ENCODE results near the gene CDH8.
"Not testable (repeated sequence)": the region's sequence is repeated elsewhere in the genome, so short reads cannot be mapped to it uniquely, and the experiment has no call there.

The CDH8 gene

DNA sequence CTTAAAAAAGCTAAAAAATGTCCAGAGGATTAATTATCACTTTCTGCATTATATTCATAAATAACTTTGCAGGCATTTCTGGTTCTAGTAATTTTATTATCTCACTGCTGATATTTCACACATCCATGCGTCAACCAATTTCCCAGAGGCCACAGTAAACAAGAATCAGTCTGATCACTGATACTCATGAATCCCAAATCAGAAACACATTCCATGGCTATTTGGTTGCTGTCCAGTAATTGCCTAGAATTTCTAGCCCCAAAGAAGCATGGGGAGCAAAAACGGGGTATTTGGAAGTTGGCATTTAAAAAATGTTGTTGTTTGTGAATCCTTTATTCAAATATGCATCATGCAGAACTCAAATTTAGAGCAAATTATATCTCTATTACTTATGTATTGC, 244.8 kb downstream of the CDH8 start:
- DNase-seq (ENCODE audit: low read depth) = no peak

GRCh38 chr16:61781855-61782254, 254.4 kb downstream of the CDH8 start:
- not testable (repeated sequence) for DNase-seq (ENCODE audit: low read depth)

GRCh38 chr16:61780161-61780560, 256.1 kb downstream of the CDH8 start:
- no peak for DNase-seq (ENCODE audit: low read depth)

GRCh38 chr16:61770301-61770700, 265.9 kb downstream of the CDH8 start:
- no peak for DNase-seq (ENCODE audit: low read depth)

DNA sequence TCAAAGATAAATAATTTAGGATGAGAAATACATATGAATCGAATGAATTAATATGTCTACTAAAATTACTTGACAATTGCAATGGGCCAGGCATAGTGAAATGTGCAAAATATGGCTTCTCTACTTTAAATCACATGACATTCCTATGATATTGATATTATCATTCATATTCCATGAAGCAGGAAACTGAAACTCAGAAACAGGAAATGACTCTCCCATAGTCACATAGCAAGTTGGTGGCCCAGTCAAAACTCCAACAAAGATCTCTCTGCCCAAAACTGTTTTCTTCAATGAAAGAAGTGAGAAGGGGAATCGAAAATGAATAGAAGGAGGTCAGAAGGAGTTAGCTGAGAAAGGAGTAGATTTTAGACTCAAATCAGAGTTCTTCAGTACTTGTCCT, 272.2 kb downstream of the CDH8 start:
- no peak for DNase-seq (ENCODE audit: low read depth)

- no peak for DNase-seq (ENCODE audit: low read depth)
Measured at GRCh38 chr16:61763013-61763412, 273.2 kb downstream of the CDH8 start.

DNA sequence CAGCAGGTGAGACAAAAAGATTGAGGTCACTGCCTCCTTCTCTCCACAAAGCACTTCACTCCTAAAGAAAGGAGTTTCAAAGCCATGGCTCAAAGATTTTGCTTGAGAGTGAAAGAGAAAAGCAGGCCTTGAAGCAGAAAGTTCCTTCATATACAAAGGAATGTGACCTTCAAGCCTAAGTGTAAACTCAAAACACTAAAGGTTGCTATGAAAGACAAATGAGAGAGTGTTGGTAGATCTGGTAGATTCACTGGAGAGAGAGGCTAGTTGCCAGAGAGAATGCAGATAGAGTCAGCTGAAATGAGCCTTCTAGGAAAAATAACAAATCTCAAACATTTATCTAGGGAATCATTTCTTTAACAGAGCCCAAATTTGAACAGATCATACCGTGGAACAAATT, 305.2 kb downstream of the CDH8 start:
- DNase-seq (ENCODE audit: low read depth) = no peak

GRCh38 chr16:61726701-61727100, 309.5 kb downstream of the CDH8 start:
- no peak for DNase-seq (ENCODE audit: low read depth)

GRCh38 chr16:61726125-61726524, 310.1 kb downstream of the CDH8 start:
- DNase-seq (ENCODE audit: low read depth) = no peak

- DNase-seq (ENCODE audit: low read depth) = no peak
Measured at GRCh38 chr16:61721544-61721943, 314.7 kb downstream of the CDH8 start.

GRCh38 chr16:61715393-61715792, 320.8 kb downstream of the CDH8 start:
- DNase-seq (ENCODE audit: low read depth) = no peak

GRCh38 chr16:61713787-61714186, 322.5 kb downstream of the CDH8 start:
- no peak for DNase-seq (ENCODE audit: low read depth)

GRCh38 chr16:61699640-61700039, 336.6 kb downstream of the CDH8 start:
- DNase-seq (ENCODE audit: low read depth) = not testable (repeated sequence)

DNA sequence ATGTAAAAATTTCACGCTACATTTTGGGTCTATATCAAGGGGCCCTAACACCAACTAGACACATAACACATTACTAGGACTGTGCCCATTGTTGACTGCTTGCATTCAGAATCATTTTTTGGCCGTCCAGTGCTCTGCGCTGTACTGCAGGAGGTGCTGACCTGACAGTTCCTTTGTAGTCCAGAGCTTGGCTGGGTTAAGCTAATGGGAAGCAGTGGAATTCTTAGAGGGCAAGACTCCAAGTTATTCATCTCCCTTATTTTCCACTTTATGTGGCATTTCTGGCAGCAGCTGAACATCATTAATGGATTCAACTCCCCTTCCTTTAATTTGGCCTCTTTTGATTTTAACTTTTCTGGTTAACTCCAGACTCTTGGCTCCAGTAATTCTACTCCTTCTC, 351.7 kb downstream of the CDH8 start:
- DNase-seq (ENCODE audit: low read depth) = no peak

DNA sequence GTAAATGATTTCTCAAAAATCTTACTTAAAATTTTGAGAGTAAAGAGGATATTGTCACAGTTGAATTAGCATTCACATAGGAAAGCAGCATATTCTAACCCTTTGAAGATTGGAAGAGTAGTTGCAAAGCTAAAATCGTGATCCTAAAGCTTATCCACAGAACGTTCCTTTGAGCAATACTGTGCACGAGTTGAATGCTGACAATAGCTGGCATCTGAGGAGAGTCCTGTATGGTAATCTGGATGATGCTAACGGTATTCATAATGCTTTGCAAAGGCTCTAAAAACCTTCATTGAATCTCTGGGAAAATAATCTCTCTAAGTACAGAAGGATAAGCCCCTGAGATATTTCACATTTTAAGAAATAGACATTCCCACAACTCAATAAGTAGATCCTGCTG, 354.6 kb downstream of the CDH8 start:
- no peak for DNase-seq (ENCODE audit: low read depth)

DNA sequence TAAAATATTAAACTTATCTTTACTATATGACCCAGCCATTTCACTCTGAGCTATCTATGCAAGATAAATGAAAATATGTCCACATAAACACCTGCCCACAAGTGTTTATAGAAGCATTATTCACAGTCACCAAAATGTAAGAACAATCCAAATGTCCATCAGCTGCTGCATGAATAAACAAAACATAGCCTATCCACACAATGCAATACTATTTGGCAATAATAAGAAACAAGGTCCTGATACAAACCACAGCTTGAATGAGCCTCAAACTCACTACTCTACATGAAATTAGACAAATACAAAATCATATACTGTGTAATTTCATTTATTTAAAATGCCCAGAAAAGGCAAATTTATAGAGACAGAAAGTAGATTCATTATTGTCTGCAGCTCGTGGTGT, 355.1 kb downstream of the CDH8 start:
- DNase-seq (ENCODE audit: low read depth) = no peak

DNA sequence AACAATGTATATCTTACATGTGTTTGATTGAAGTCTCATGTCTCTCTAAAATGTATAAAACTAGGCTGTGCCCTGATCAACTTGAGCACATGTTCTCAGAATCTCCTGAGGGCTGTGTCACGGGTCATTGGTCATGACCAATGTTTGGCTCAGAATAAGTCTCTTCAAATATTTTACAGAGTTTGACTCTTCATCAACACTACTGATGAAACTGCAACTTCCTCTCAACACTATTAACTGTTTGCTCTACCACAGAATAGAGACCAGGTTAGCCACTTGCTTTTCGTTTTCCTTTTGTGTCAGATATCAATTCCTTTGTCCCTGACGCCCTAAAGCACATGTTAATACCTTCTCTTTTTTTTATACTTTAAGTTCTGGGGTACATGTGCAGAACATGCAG, 358.1 kb downstream of the CDH8 start:
- no peak for DNase-seq (ENCODE audit: low read depth)

DNA sequence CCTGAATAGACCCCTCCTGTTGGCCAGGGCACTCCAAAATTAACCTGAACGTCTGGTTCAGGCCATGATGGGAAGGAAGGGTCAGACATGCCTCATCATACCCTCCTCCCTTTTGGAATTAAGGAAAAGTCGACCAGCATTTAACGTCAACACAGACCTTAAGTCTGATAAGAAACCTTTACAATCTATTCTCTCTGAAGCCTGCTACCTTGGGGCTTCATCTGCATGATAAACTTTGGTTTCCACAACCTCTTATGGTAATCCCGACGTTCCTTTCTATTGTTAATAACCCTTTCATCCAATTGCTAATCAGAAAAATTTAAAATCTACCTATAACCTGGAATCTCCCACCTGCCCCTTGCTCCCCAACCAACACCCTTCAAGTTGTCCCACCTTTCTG, 358.5 kb downstream of the CDH8 start:
- no peak for DNase-seq (ENCODE audit: low read depth)

DNA sequence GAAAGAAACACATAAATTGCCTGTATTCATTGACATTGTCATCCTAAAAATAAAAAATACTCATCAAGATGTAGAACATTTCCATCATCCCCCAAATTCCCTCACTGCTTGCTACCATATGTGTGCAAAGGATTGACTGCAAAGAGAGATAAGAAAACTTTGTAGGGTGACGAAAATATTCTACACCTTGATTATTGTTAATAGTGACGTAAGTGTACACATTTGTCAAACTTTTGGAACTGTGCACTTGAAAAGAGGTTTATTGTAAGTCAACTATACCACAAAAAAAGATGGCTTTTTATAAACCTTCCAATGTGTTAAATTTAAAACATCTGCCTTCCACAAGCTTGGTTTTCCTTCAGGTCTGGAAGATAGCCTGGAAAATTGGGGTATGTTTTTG, 359.5 kb downstream of the CDH8 start:
- no peak for DNase-seq (ENCODE audit: low read depth)

- DNase-seq (ENCODE audit: low read depth) = no peak
Measured at GRCh38 chr16:61671161-61671560, 365.1 kb downstream of the CDH8 start.

- DNase-seq (ENCODE audit: low read depth) = no peak
Measured at GRCh38 chr16:61665512-61665911, 370.7 kb downstream of the CDH8 start.

DNA sequence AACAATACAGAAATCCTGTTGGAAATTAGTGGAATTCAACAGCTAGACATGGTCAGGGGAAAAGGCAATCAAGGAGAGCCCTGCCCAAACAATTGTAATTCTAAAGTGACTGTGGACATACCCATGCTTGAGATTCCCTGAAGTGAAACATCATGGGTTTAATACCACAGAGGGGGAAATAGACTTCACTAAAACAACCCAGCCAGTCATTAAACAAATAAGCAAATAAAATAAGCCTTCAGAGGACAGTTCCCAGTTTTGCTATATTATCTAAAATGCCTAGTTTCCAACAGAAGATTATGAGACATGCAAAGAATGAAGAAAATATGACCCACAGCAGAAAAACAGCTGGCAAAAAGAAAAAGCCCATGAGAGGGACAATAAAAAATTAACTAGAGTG, 376.3 kb downstream of the CDH8 start:
- DNase-seq (ENCODE audit: low read depth) = no peak

DNA sequence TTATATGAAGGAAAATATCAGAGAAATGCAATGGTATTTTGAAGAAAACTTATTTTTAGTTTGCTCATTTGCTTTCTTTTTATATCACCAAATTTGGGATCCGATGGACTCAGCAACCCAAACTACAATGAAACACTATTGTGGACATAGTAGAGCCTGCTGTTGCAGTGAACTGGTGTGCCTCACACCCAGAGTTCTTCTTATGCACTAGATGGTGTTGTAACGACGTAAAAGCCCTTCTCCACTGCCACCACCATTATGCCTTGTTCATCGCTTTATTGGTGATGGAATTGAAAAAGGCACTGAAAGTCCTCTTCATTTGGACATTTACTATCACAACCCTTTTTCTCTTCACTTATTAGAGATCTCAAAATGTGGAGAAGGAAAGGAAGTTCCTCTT, 381.3 kb downstream of the CDH8 start:
- DNase-seq (ENCODE audit: low read depth) = no peak

GRCh38 chr16:61653544-61653943, 382.7 kb downstream of the CDH8 start:
- no peak for DNase-seq (ENCODE audit: low read depth)

DNA sequence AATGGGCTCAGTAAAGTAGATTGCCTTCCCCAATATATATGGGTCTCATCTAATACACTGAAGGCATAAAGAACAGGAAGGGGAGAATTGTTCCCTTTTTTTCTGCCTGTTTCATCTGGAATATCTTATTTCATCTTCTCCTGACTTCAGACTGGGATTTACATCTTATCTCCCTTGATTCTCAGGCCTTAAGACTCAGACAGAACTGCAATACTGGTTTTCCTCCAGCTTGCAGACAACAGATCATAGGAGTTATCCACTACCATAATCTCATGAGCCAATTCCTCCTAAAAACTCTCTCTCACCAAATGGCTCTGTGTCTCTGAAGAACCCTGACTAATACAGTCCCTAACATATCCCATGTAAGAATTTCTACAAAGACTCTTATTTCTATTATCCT, 390.7 kb downstream of the CDH8 start:
- DNase-seq (ENCODE audit: low read depth) = no peak

All from activated T-cell treated with anti-CD3 and anti-CD28 coated beads for 1 hour (primary cell).